H1 (cell line): ENCODE data around the gene MED23. TPM values are rescaled to one million over a fixed set of nuclear protein-coding genes. Genes with fewer than 3 reads are reported as not detected.

Experiments
- CTCF ChIA-PET: fragments of 300-600 bp; sonication (Branson Sonifier 250); formaldehyde crosslinking; loops from one replicate; lab custom pipeline; 2021; ENCODE audit not compliant: partially characterized antibody; lab: Charles Lee
- POLR2A ChIA-PET: fragments of 300-600 bp; sonication (Branson Sonifier 250); formaldehyde crosslinking; loops from one replicate; lab custom pipeline; 2021; ENCODE audit warnings: inconsistent platforms; ENCODE audit not compliant: partially characterized antibody; lab: Charles Lee
- DNase-seq, 2 experiments: peaks; one replicate each; pipeline versions ENCODE4 v3.0.0 to v3.0.0-alpha.2; 2010 to 2022; ENCODE audit warnings: low spot score in 2 of 2, low read depth in 1 of 2, mixed read lengths in 1 of 2
- FAIRE-seq: peaks from 2 replicates; lab custom pipeline; 2011; peaks lifted over from hg19 to GRCh38; lab: Jason Lieb, UNC
- H2AFZ ChIP-seq: 2 replicates; pipeline ENCODE4 v1.8.1; 2012; ENCODE audit warnings: low read length, inconsistent platforms
- H2AK5ac ChIP-seq: 2 replicates; pipeline ENCODE4 v1.6.1; 2013; ENCODE audit warnings: low read depth, low read length
- H2BK120ac ChIP-seq: replicated peaks from 2 replicates; pipeline ENCODE3; 2013; ENCODE audit warnings: low read depth, low read length, inconsistent platforms
- H2BK12ac ChIP-seq: 2 replicates; pipeline ENCODE4 v1.6.1; 2013; ENCODE audit warnings: low read depth, low read length
- H2BK15ac ChIP-seq: 2 replicates; pipeline ENCODE4 v1.6.1; 2013; ENCODE audit warnings: low read length
- H2BK20ac ChIP-seq: 2 replicates; pipeline ENCODE4 v1.6.1; 2013; ENCODE audit warnings: low read length
- H2BK5ac ChIP-seq: 2 replicates; pipeline ENCODE4 v1.6.1; 2013; ENCODE audit warnings: low read depth, low read length
- H3K14ac ChIP-seq: 2 replicates; pipeline ENCODE4 v1.6.1; 2013; ENCODE audit warnings: inconsistent platforms; ENCODE audit not compliant: insufficient read length
- H3K18ac ChIP-seq: 2 replicates; pipeline ENCODE4 v1.6.1; 2013; ENCODE audit warnings: low read length; ENCODE audit errors: extremely low read depth
- H3K23ac ChIP-seq: 2 replicates; pipeline ENCODE4 v1.6.1; 2013; ENCODE audit warnings: inconsistent platforms; ENCODE audit not compliant: insufficient read length
- H3K23me2 ChIP-seq: 2 replicates; pipeline ENCODE4 v1.6.1; 2013; ENCODE audit warnings: low read depth, low read length
- H3K27ac ChIP-seq: 2 replicates; pipeline ENCODE4 v1.6.1; 2011; ENCODE audit warnings: low read depth, low read length, inconsistent platforms
- H3K27me3 ChIP-seq, 4 experiments: replicated peaks in 1 of 4; 1 replicate in 1 of 4; 2 replicates in 3 of 4; pipeline versions ENCODE4 v1.6.1 to v1.8.1; 2011 to 2013; ENCODE audit warnings: low read length in 3 of 4, mild to moderate bottlenecking in 3 of 4, inconsistent platforms in 2 of 4, mixed read lengths in 2 of 4, moderate library complexity in 1 of 4; ENCODE audit not compliant: control insufficient read depth in 3 of 4, insufficient read depth in 3 of 4; ENCODE audit errors: extremely low read depth in 1 of 4
- H3K36me3 ChIP-seq, 4 experiments: 2 replicates each; pipeline versions ENCODE4 v1.6.1 to v1.8.1; 2011 to 2013; ENCODE audit warnings: mild to moderate bottlenecking in 4 of 4, low read length in 3 of 4, moderate library complexity in 2 of 4, control low read depth in 1 of 4, inconsistent platforms in 1 of 4; ENCODE audit not compliant: insufficient read depth in 4 of 4, control insufficient read depth in 2 of 4
- H3K4ac ChIP-seq: replicated peaks from 2 replicates; pipeline ENCODE3; 2013; ENCODE audit warnings: low read length, low read depth, mixed read lengths, inconsistent platforms; ENCODE audit not compliant: insufficient read length
- H3K4me1 ChIP-seq, 4 experiments: replicated peaks in 1 of 4; 1 replicate in 1 of 4; 2 replicates in 3 of 4; pipeline versions ENCODE4 v1.6.1 to v1.8.1; 2011 to 2013; ENCODE audit warnings: low read length in 3 of 4, inconsistent platforms in 2 of 4, mixed read lengths in 1 of 4; ENCODE audit not compliant: insufficient read depth in 4 of 4, control insufficient read depth in 3 of 4
- H3K4me2 ChIP-seq, 2 experiments: 2 replicates each; pipeline versions ENCODE4 v1.6.1 to v1.8.1; 2011 to 2013; ENCODE audit warnings: low read depth in 2 of 2, low read length in 2 of 2, control low read depth in 1 of 2, inconsistent platforms in 1 of 2, mild to moderate bottlenecking in 1 of 2; ENCODE audit not compliant: insufficient read depth in 1 of 2
- H3K4me3 ChIP-seq, 4 experiments: fragments of 200-600, 300-600 bp in 1 of 4; sonication (generic), shearing (Covaris generic), sonication (Bioruptor Twin) in 1 of 4; 2 replicates each; pipeline versions ENCODE4 v1.5.1 to v1.8.1; 2011 to 2016; ENCODE audit warnings: low read length in 4 of 4, low read depth in 3 of 4, control low read depth in 2 of 4, inconsistent platforms in 2 of 4, mild to moderate bottlenecking in 2 of 4, mixed read lengths in 1 of 4, moderate library complexity in 1 of 4; ENCODE audit not compliant: insufficient read depth in 2 of 4; ENCODE audit errors: extremely low read depth in 1 of 4
- H3K56ac ChIP-seq: replicated peaks from 2 replicates; pipeline ENCODE3; 2013; ENCODE audit warnings: low read depth, mild to moderate bottlenecking, mixed read lengths, low read length, inconsistent platforms; ENCODE audit not compliant: insufficient read length
- H3K79me1 ChIP-seq: 2 replicates; pipeline ENCODE4 v1.6.1; 2013; ENCODE audit warnings: low read depth, low read length, control low read depth
- H3K79me2 ChIP-seq, 2 experiments: 2 replicates each; pipeline versions ENCODE4 v1.6.1 to v1.8.1; 2012 to 2013; ENCODE audit warnings: low read length in 2 of 2, mild to moderate bottlenecking in 2 of 2, inconsistent platforms in 1 of 2; ENCODE audit not compliant: insufficient read depth in 2 of 2, control insufficient read depth in 1 of 2
- H3K9ac ChIP-seq, 4 experiments: replicated peaks in 1 of 4; 1 replicate in 1 of 4; 2 replicates in 3 of 4; pipeline versions ENCODE4 v1.6.1 to v1.8.1; 2011 to 2013; ENCODE audit warnings: low read depth in 3 of 4, low read length in 3 of 4, control low read depth in 2 of 4, mild to moderate bottlenecking in 2 of 4, moderate library complexity in 2 of 4, inconsistent platforms in 1 of 4; ENCODE audit errors: extremely low read depth in 1 of 4
- H3K9me3 ChIP-seq, 2 experiments: 2 replicates each; pipeline versions ENCODE4 v1.6.1 to v1.8.1; 2012 to 2013; ENCODE audit warnings: mild to moderate bottlenecking in 2 of 2, moderate library complexity in 2 of 2, control low read depth in 1 of 2, inconsistent platforms in 1 of 2, low read depth in 1 of 2, low read length in 1 of 2, mixed read lengths in 1 of 2; ENCODE audit not compliant: insufficient read depth in 2 of 2
- H4K20me1 ChIP-seq, 2 experiments: replicated peaks in 1 of 2; 2 replicates each; pipeline versions ENCODE3 to v1.8.1; 2011 to 2013; ENCODE audit warnings: inconsistent platforms in 2 of 2, low read length in 2 of 2, mild to moderate bottlenecking in 1 of 2; ENCODE audit not compliant: insufficient read depth in 2 of 2, control insufficient read depth in 1 of 2
- H4K5ac ChIP-seq: 2 replicates; pipeline ENCODE4 v1.6.1; 2013; ENCODE audit warnings: low read length, low read depth, mixed read lengths, inconsistent platforms; ENCODE audit not compliant: insufficient read length
- H4K8ac ChIP-seq: 2 replicates; pipeline ENCODE4 v1.8.0; 2013; ENCODE audit warnings: mild to moderate bottlenecking, moderate library complexity, low read length, inconsistent platforms; ENCODE audit not compliant: insufficient read depth; ENCODE audit errors: extremely low read depth
- H4K91ac ChIP-seq: replicated peaks from 2 replicates; pipeline ENCODE3; 2013; ENCODE audit warnings: low read length, mixed read lengths, inconsistent platforms; ENCODE audit not compliant: insufficient read length
- SUZ12 ChIP-seq: fragments of 200-600 bp; sonication (generic); IDR thresholded peaks from 2 replicates; pipeline ENCODE4 v1.6.1; 2012; ENCODE audit warnings: mild to moderate bottlenecking, inconsistent platforms, low read length, moderate library complexity, mixed read lengths
- WGBS, 2 experiments: shearing (Covaris generic) in 1 of 2; methylation state at CpG; one replicate each; pipeline versions ENCODE4 v1.1.6 to v1.1.7; 2013 to 2015; ENCODE audit warnings: low lambda C conversion rate in 2 of 2, mixed read lengths in 2 of 2, inconsistent platforms in 1 of 2, low coverage in 1 of 2, missing lambda C conversion rate in 1 of 2; ENCODE audit not compliant: insufficient replicate concordance in 2 of 2, insufficient coverage in 1 of 2, insufficient read length in 1 of 2; ENCODE audit errors: extremely low coverage in 1 of 2, missing lambda C conversion rate in 1 of 2; 5-methylcytosine and 5-hydroxymethylcytosine counted together
- polyA plus RNA-seq, 7 experiments: library from polyadenylated mRNA; depleted of rRNA in 3 of 7; stranded (reverse) in 5 of 7; unstranded in 2 of 7; fragments of >200 nt in 5 of 7; fragments of 200-250 nt in 2 of 7; gene quantifications; 1 replicate in 5 of 7; 2 replicates in 1 of 7; 4 replicates in 1 of 7; pipeline versions ENCODE4 v1.2.1 to v1.2.3, GENCODE V29; 2011 to 2013; ENCODE audit warnings: missing spikeins in 2 of 7, mixed read lengths in 2 of 7
- total RNA-seq: library from RNA; stranded (reverse); fragmentation: NEBNext Ultra II Directional; extraction: Animal tissue kit (Norgen Biotek cat#: 25700); gene quantifications from 2 replicates; pipeline ENCODE4 v1.2.1, GENCODE V29; 2021

MED23 gene
- total and polyA plus RNA-seq, 2 of the 8 experiments (the other 6 are each of a cell fraction or from before 2014, with no cell fraction given): 10.5 to 13.0 TPM

GRCh38 chr6:131638013-131638412 lies 10.0 kb upstream of the MED23 start:
- H2BK20ac ChIP-seq: no peak overlapping the region
- DNase-seq (no peak), FAIRE-seq (no peak)
- no peaks in the 10 kb centered on the region for H3K79me2 ChIP-seq
- no peak overlapping the region for H4K8ac ChIP-seq
- no peak overlapping the region for H2BK120ac ChIP-seq
- H3K4me1 ChIP-seq: no peaks in the 10 kb centered on the region
- TF ChIP-seq SUZ12: no peak
- no peak overlapping the region for H4K91ac ChIP-seq
- H3K9ac ChIP-seq: no peak overlapping the region
- H2BK12ac ChIP-seq: no peak overlapping the region
- H4K5ac ChIP-seq: no peak overlapping the region
- no peaks in the 10 kb centered on the region for H3K36me3 ChIP-seq
- H3K14ac ChIP-seq: no peak overlapping the region
- H3K4ac ChIP-seq: no peak overlapping the region
- no peak overlapping the region for H2AFZ ChIP-seq
- ChIA-PET CTCF (interaction anchor here (0.6 to 5.4 kb wide), 3 partner anchors 10 to 642 kb away, joined by 3 to 41 read pairs (median 4); partner anchors contain the start of gene MED23), POLR2A (no interaction called here)
- no peaks in the 10 kb centered on the region for H3K23me2 ChIP-seq
- 95% methylated on average over 2 of the region's 2 CpGs; no CpG with 5 or more reads in 1 of the 2 experiments for WGBS, 2 experiments
- no peak overlapping the region; a peak in 1 of 8 replicates for H3K4me3 ChIP-seq
- H3K9me3 ChIP-seq: no peaks in the 10 kb centered on the region
- H3K79me1 ChIP-seq: no peaks in the 10 kb centered on the region
- no peak overlapping the region for H2AK5ac ChIP-seq
- no peaks in the 10 kb centered on the region for H4K20me1 ChIP-seq
- H3K18ac ChIP-seq: no peak overlapping the region
- no peak overlapping the region for H3K23ac ChIP-seq
- no peak overlapping the region for H2BK5ac ChIP-seq
- no peak overlapping the region for H3K4me2 ChIP-seq
- no peak overlapping the region for H2BK15ac ChIP-seq
- no peaks in the 10 kb centered on the region for H3K27me3 ChIP-seq
- no peak overlapping the region for H3K56ac ChIP-seq
- H3K27ac ChIP-seq: no peak overlapping the region
